Measurements from ENCODE around the gene ARL5C. TPM values are rescaled to one million over a fixed set of nuclear protein-coding genes. Genes with fewer than 3 reads are reported as not detected.

The ARL5C gene
- total RNA-seq, 1 donor from 2014 or later: 0.25 TPM

- no peaks in the 10 kb centered on the region for H3K9me3 Mint-ChIP-seq (ENCODE audit: low read depth)
- no peak overlapping the region for H3K4me3 Mint-ChIP-seq (ENCODE audit: unreplicated experiment)
- TF ChIP-seq, protein P1, sequence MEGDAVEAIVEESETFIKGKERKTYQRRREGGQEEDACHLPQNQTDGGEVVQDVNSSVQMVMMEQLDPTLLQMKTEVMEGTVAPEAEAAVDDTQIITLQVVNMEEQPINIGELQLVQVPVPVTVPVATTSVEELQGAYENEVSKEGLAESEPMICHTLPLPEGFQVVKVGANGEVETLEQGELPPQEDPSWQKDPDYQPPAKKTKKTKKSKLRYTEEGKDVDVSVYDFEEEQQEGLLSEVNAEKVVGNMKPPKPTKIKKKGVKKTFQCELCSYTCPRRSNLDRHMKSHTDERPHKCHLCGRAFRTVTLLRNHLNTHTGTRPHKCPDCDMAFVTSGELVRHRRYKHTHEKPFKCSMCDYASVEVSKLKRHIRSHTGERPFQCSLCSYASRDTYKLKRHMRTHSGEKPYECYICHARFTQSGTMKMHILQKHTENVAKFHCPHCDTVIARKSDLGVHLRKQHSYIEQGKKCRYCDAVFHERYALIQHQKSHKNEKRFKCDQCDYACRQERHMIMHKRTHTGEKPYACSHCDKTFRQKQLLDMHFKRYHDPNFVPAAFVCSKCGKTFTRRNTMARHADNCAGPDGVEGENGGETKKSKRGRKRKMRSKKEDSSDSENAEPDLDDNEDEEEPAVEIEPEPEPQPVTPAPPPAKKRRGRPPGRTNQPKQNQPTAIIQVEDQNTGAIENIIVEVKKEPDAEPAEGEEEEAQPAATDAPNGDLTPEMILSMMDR (IDR thresholded peaks at IDR 0.05): no peak
- H3K27ac Mint-ChIP-seq (ENCODE audit: unreplicated experiment): no peak overlapping the region
- H3K36me3 Mint-ChIP-seq (ENCODE audit: low read depth): no peaks in the 10 kb centered on the region
- no peak for DNase-seq (ENCODE audit: low spot score)
- H3K27me3 Mint-ChIP-seq (ENCODE audit: low read depth): no peaks in the 10 kb centered on the region
- H3K4me1 Mint-ChIP-seq (ENCODE audit: low read depth): peaks cover 26% of the 10 kb centered on the region
Measured at GRCh38 chr17:39156491-39156890, 9.5 kb downstream of the ARL5C start.

DNA sequence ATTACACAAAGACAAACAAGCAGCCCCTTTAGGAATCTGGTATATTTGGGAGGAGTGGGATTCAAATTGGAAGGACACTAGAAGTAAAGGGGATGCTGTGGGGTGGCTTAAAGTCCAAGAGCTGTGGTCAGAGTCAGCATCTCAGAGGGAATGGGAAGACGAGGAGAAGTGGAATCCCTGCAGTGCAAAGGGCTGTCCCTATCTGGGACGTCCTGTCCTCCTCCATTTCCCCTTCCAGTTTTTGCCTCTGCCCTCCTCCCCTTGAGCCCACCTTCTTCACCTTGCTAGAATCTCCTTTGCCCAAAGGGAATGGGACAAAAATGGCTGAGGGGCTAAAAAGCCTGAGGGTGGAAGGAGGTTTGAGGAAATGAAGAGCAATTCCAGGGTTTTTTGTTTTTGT, 10.3 kb downstream of the ARL5C start:
- TF ChIP-seq, protein P1 (IDR thresholded peaks at IDR 0.05): no peak
- Mint-ChIP-seq H3K4me3 (ENCODE audit: unreplicated experiment) (no peak overlapping the region), H3K36me3 (ENCODE audit: low read depth) (no peaks in the 10 kb centered on the region), H3K27ac (ENCODE audit: unreplicated experiment) (no peak overlapping the region), H3K9me3 (ENCODE audit: low read depth) (no peaks in the 10 kb centered on the region), H3K4me1 (ENCODE audit: low read depth) (peaks cover 26% of the 10 kb centered on the region), H3K27me3 (ENCODE audit: low read depth) (no peaks in the 10 kb centered on the region)
- DNase-seq (ENCODE audit: low spot score): no peak

GRCh38 chr17:39153599-39154051, 12.3 kb downstream of the ARL5C start:
- Mint-ChIP-seq H3K4me3 (ENCODE audit: unreplicated experiment) (peak overlapping the region; percentile 96), H3K4me1 (ENCODE audit: low read depth) (peaks cover 43% of the 10 kb centered on the region), H3K27me3 (ENCODE audit: low read depth) (no peaks in the 10 kb centered on the region), H3K9me3 (ENCODE audit: low read depth) (no peaks in the 10 kb centered on the region), H3K36me3 (ENCODE audit: low read depth) (no peaks in the 10 kb centered on the region), H3K27ac (ENCODE audit: unreplicated experiment) (peak overlapping the region; percentile 93)
- TF ChIP-seq, protein P1 (IDR thresholded peaks at IDR 0.05): no peak
- DNase-seq (ENCODE audit: low spot score): no peak

DNA sequence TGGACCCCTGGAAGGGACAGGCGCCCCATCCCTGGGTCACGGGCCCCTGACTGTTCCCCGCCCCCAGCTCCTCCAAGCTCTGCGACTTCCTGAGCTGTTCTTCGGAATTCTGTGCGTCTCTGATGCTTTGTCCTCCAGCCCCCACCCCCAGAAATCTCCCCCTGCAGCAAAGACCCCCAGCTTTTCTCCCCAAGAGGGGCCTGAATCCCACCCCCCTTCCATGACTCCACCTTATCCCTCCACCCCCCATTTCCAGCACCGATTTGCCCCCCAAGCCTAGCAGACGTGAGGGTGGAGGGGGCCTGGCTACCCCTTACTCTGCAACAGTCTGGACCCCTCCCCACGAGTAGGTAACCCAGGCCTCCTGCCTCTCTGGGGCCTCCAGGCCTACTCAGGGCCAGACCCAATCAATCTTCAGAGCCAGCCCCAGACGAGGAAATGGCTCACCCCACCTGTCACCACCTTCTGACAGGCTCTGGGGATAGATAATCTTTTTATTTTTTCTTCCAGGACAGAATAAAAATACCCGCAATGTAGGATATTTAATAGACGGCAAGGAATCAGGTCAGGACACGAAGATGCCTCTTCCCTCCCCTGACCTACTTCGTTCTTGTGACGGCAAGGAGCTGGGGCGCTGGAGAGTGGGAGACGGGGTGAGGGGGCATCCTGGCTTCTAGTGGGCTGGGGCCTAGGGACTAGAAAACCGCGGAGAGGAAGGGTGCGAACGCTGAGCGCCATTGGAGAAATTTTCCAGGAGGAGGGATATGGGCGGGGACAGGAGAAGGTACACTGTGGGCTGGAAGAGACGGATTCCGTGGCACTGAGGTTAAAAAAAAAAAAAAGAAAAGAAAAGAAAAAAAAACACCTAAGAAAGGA, 13.8 kb downstream of the ARL5C start:
- Mint-ChIP-seq H3K27ac (ENCODE audit: unreplicated experiment) (peak overlapping the region; percentile 93), H3K27me3 (ENCODE audit: low read depth) (no peaks in the 10 kb centered on the region), H3K36me3 (ENCODE audit: low read depth) (no peaks in the 10 kb centered on the region), H3K4me1 (ENCODE audit: low read depth) (peaks cover 43% of the 10 kb centered on the region), H3K4me3 (ENCODE audit: unreplicated experiment) (peak overlapping the region; percentile 96), H3K9me3 (ENCODE audit: low read depth) (no peaks in the 10 kb centered on the region)
- no peak for DNase-seq (ENCODE audit: low spot score)
- TF ChIP-seq, protein P1 (IDR thresholded peaks at IDR 0.05): no peak

DNA sequence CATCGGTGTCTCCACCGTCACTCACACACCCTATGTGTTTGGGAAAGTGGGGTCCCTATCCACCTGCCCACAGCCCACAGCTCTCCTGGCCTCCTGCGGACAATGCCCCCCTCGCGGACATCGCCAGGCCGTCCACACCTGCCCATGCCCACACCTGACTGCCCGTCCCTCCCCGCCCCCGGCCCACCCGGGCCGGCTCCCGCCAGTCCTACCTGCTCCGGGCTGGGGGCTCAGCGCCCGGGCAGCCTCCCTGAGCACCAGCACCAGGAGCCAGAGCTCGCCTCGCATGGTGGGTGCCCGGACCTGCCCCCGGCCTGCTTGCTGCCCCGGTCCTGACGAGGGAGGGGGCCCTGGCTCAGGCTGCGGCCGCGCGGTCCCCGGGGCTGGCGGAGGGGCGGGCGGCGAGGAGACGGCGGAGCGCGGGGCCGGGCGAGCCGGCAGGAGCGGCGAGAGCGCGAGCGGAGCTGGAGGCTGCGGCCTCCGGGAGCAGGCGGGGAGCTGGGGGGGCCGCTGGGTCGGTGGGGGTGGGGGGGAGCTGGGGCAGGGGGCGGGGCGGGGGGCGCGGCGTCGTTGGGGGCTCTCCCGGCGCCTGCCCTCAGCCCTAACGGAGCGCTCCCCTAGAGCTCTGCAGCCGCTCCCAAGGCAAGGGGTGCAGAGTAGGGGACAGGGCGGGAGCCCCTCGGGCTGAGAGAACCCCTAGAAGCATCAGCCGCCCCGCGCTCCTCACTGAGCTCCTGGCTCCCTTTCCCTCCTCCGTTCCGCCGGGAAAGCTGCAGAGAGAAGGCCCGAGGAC, 14.6 kb downstream of the ARL5C start, which contains the start of gene PLXDC1:
TSS of gene PLXDC1 (minus strand) at position 488 of the 793 bp plus-strand sequence. CDS start at position 288, 200 bp downstream.
- Mint-ChIP-seq H3K36me3 (ENCODE audit: low read depth) (no peaks in the 10 kb centered on the region), H3K27me3 (ENCODE audit: low read depth) (no peaks in the 10 kb centered on the region), H3K4me3 (ENCODE audit: unreplicated experiment) (peak within 1 kb of the TSS; percentile 96), H3K9me3 (ENCODE audit: low read depth) (no peaks in the 10 kb centered on the region), H3K27ac (ENCODE audit: unreplicated experiment) (peak within 1 kb of the TSS; percentile 93), H3K4me1 (ENCODE audit: low read depth) (peaks cover 38% of the 10 kb centered on the region)
- no peak for DNase-seq (ENCODE audit: low spot score)
- TF ChIP-seq, protein P1 (IDR thresholded peaks at IDR 0.05): no peak
